DND-41 (cell line): ENCODE measurements around the gene FAM13A.

Source experiments
- ATAC-seq: fragments of 200-7000 bp; cut with Tn5 transposase; 3 replicates; pipeline ENCODE4 v1.9.1; 2021; ENCODE audit warnings: low read depth; ENCODE audit not compliant: insufficient read depth
- DNase-seq: peaks from one replicate; pipeline ENCODE4 v3.0.0-alpha.2; 2020
- H2AFZ ChIP-seq: 2 replicates; pipeline ENCODE4 v1.6.0; 2012; ENCODE audit warnings: low read depth, low read length
- H3K27ac ChIP-seq: 2 replicates; pipeline ENCODE4 v1.5.1; 2012; ENCODE audit warnings: low read length, inconsistent platforms
- H3K27me3 ChIP-seq: fragments of 200-600 bp; sonication (generic); 2 replicates; pipeline ENCODE4 v1.6.0; 2012; ENCODE audit warnings: low read length, mild to moderate bottlenecking, inconsistent platforms; ENCODE audit not compliant: insufficient read depth, poor library complexity
- H3K36me3 ChIP-seq: 2 replicates; pipeline ENCODE4 v1.5.1; 2012; ENCODE audit warnings: low read length, inconsistent platforms; ENCODE audit not compliant: insufficient read depth
- H3K4me1 ChIP-seq: 2 replicates; pipeline ENCODE4 v1.5.1; 2012; ENCODE audit warnings: mild to moderate bottlenecking, low read length; ENCODE audit not compliant: insufficient read depth
- H3K4me2 ChIP-seq: 2 replicates; pipeline ENCODE4 v1.6.0; 2012; ENCODE audit warnings: mild to moderate bottlenecking, moderate library complexity, low read length, inconsistent platforms; ENCODE audit not compliant: insufficient read depth
- H3K4me3 ChIP-seq, 2 experiments: fragments of 200-600 bp in 1 of 2; shearing (Covaris generic) in 1 of 2; 2 replicates each; pipeline ENCODE4 v1.5.1; 2012 to 2016; ENCODE audit warnings: inconsistent platforms in 2 of 2, low read length in 2 of 2, mild to moderate bottlenecking in 2 of 2, low read depth in 1 of 2, moderate library complexity in 1 of 2
- H3K79me2 ChIP-seq: 2 replicates; pipeline ENCODE4 v1.6.0; 2012; ENCODE audit warnings: low read length, inconsistent platforms; ENCODE audit not compliant: insufficient read depth
- H3K9ac ChIP-seq: 2 replicates; pipeline ENCODE4 v1.6.0; 2012; ENCODE audit warnings: low read depth, mild to moderate bottlenecking, inconsistent platforms, low read length, moderate library complexity
- H3K9me3 ChIP-seq: 2 replicates; pipeline ENCODE4 v1.5.1; 2012; ENCODE audit warnings: low read length, moderate library complexity, mild to moderate bottlenecking, inconsistent platforms; ENCODE audit not compliant: insufficient read depth, severe bottlenecking
- H4K20me1 ChIP-seq: 2 replicates; pipeline ENCODE4 v1.6.0; 2012; ENCODE audit warnings: low read length; ENCODE audit not compliant: insufficient read depth
- EZH2 ChIP-seq: IDR thresholded peaks from 3 replicates; pipeline ENCODE4 v1.6.1; 2012; ENCODE audit warnings: borderline replicate concordance, low read depth, mild to moderate bottlenecking, moderate library complexity, low read length, inconsistent platforms; ENCODE audit not compliant: severe bottlenecking
- TF ChIP-seq, protein P1 (sequence below): IDR thresholded peaks from 2 replicates; pipeline ENCODE4 v1.5.1; 2012; ENCODE audit warnings: borderline replicate concordance, low read length, moderate library complexity, mild to moderate bottlenecking; ENCODE audit not compliant: poor library complexity, severe bottlenecking; ENCODE audit errors: extremely low read depth

FAM13A gene

DNA sequence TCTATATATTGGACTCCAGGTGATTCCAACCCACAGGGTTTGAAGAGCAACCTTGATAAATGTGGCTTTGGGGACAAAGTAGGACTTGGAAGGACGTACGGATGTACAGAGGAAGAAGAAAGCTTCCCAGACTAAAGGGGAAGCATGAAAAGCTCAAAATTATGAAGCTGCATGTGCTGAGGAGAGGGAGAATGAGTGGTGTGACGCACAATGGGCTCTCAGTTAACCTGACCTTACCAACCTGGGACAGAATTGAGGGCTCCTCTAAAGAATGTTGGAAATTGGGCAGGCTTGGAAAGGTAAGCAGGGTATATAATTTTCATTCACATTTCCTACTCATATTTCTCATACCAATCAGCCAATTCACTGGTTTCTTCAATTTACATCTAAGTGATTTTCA, 43.9 kb upstream of the FAM13A start:
- Histone ChIP-seq H4K20me1 (no peaks in the 10 kb centered on the region), H3K27ac (no peak overlapping the region), H3K4me2 (no peak overlapping the region), H3K9ac (no peak overlapping the region), H3K27me3 (no peaks in the 10 kb centered on the region), H3K9me3 (no peaks in the 10 kb centered on the region), H3K79me2 (no peaks in the 10 kb centered on the region), H3K36me3 (no peaks in the 10 kb centered on the region), H2AFZ (no peak overlapping the region), H3K4me1 (no peaks in the 10 kb centered on the region), H3K4me3 (no peak overlapping the region)
- ATAC-seq (no peak), DNase-seq (no peak)
- TF ChIP-seq, protein P1, sequence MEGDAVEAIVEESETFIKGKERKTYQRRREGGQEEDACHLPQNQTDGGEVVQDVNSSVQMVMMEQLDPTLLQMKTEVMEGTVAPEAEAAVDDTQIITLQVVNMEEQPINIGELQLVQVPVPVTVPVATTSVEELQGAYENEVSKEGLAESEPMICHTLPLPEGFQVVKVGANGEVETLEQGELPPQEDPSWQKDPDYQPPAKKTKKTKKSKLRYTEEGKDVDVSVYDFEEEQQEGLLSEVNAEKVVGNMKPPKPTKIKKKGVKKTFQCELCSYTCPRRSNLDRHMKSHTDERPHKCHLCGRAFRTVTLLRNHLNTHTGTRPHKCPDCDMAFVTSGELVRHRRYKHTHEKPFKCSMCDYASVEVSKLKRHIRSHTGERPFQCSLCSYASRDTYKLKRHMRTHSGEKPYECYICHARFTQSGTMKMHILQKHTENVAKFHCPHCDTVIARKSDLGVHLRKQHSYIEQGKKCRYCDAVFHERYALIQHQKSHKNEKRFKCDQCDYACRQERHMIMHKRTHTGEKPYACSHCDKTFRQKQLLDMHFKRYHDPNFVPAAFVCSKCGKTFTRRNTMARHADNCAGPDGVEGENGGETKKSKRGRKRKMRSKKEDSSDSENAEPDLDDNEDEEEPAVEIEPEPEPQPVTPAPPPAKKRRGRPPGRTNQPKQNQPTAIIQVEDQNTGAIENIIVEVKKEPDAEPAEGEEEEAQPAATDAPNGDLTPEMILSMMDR = no peak
- TF ChIP-seq EZH2 = no peak

DNA sequence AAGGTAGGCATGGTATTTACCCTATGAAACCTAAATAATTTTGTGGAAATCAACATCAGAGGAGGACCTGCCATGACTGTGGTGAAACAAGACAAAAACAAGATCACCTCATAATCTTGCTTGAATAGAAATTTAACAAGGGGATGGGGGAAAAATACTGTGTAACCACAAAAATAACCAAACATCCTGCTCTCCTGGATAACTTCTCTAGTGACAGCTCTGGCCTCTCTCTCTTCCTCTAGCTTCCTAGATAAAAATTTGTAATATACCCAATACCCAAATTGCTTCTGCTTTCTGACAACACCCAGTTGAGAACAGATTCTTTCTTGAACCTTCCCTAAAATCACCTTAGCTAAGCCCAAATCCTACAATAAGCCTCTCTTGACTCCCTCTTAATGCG, 42.5 kb upstream of the FAM13A start:
- Histone ChIP-seq H3K27me3 (no peaks in the 10 kb centered on the region), H2AFZ (no peak overlapping the region), H4K20me1 (no peaks in the 10 kb centered on the region), H3K9ac (no peak overlapping the region), H3K27ac (no peak overlapping the region), H3K4me2 (no peak overlapping the region), H3K4me1 (no peaks in the 10 kb centered on the region), H3K36me3 (no peaks in the 10 kb centered on the region), H3K79me2 (no peaks in the 10 kb centered on the region), H3K9me3 (no peaks in the 10 kb centered on the region), H3K4me3 (no peak overlapping the region)
- ATAC-seq (no peak; the same call in 2 of the 3 replicates), DNase-seq (no peak)
- TF ChIP-seq, protein P1 = no peak

DNA sequence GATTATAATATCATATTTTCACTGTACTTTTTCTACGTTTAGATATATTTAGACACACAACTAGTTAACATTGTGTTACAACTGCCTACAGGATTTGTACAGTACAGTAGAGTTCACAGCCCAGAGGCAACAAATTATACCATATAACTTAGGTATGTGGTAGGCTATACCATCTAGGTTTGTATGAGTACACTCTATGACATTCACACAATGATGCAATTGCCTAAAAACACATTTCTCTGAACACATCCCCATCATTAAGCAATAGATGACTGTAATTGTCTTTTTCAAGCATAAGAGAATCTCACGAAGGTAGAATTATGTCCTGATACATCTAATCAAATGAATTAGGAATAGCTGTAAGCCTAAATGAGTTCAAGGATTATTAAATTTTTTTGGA, 42.0 kb upstream of the FAM13A start:
- no peaks in the 10 kb centered on the region for H4K20me1 ChIP-seq
- H3K9me3 ChIP-seq = no peaks in the 10 kb centered on the region
- no peak overlapping the region for H2AFZ ChIP-seq
- no peak for DNase-seq
- ATAC-seq = no peak
- H3K4me2 ChIP-seq = no peak overlapping the region
- H3K79me2 ChIP-seq = no peaks in the 10 kb centered on the region
- H3K4me3 ChIP-seq = no peak overlapping the region
- no peaks in the 10 kb centered on the region for H3K36me3 ChIP-seq
- H3K4me1 ChIP-seq = no peaks in the 10 kb centered on the region
- no peaks in the 10 kb centered on the region for H3K27me3 ChIP-seq
- no peak overlapping the region for H3K9ac ChIP-seq
- TF ChIP-seq EZH2 = no peak
- TF ChIP-seq, protein P1 = no peak
- no peak overlapping the region for H3K27ac ChIP-seq

DNA sequence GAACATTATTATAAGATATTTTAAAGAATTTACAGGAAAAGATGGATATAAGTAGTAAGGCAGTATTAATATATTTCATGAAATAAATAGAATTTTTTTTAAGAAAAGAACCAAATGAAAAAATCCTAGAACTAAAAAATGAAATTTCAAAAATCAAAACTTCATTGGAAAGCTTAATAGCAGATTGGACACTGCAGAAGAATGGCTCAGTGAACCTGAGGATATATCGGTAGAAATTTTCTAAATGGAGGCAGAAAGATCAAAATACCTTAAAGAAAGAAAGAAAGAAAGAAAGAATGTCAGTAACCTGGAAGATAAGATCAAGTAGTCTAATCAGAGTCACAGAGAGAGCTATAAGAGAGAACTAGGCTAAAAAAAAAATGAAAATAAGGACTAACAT, 21.3 kb upstream of the FAM13A start:
- TF ChIP-seq, protein P1 = no peak
- TF ChIP-seq EZH2 = no peak
- no peak overlapping the region for H3K4me2 ChIP-seq
- H3K27me3 ChIP-seq = no peaks in the 10 kb centered on the region
- DNase-seq (no peak), ATAC-seq (no peak)
- no peak overlapping the region for H3K9ac ChIP-seq
- H2AFZ ChIP-seq = no peak overlapping the region
- H3K4me3 ChIP-seq = no peak overlapping the region
- no peaks in the 10 kb centered on the region for H4K20me1 ChIP-seq
- H3K27ac ChIP-seq = no peak overlapping the region
- no peaks in the 10 kb centered on the region for H3K79me2 ChIP-seq
- no peaks in the 10 kb centered on the region for H3K4me1 ChIP-seq
- no peaks in the 10 kb centered on the region for H3K36me3 ChIP-seq
- H3K9me3 ChIP-seq = peaks cover 9% of the 10 kb centered on the region
